Neural progenitor cell (in vitro differentiated cells): ENCODE data around the gene BCAN. TPM values are rescaled to one million over a fixed set of nuclear protein-coding genes. Genes with fewer than 3 reads are reported as not detected.
A peak's percentile ranks its signal among the peaks of the same experiment; 100 is the strongest.

Source experiments
- DNase-seq: peaks from one replicate; pipeline ENCODE4 v3.0.0-alpha.2; 2016; ENCODE audit warnings: low spot score
- H2AFZ ChIP-seq: fragments of 200-600 bp; sonication (generic); replicated peaks from 2 replicates; pipeline ENCODE4 v1.6.1; 2016; ENCODE audit warnings: antibody characterized with exemption
- H3F3A ChIP-seq: fragments of 200-600 bp; sonication (generic); 2 replicates; pipeline ENCODE4 v1.6.1; 2016; ENCODE audit warnings: antibody characterized with exemption, low read depth
- H3K27ac ChIP-seq: fragments of 200-600 bp; sonication (generic); 2 replicates; pipeline ENCODE4 v1.5.1; 2016; ENCODE audit warnings: mild to moderate bottlenecking
- H3K27me3 ChIP-seq: fragments of 200-600 bp; sonication (generic); 2 replicates; pipeline ENCODE4 v1.6.1; 2016; ENCODE audit warnings: mild to moderate bottlenecking, moderate library complexity
- H3K36me3 ChIP-seq: fragments of 200-600 bp; sonication (generic); 2 replicates; pipeline ENCODE4 v1.5.1; 2016
- H3K4me1 ChIP-seq: fragments of 200-600 bp; sonication (generic); 2 replicates; pipeline ENCODE4 v1.6.1; 2016; ENCODE audit warnings: mixed run types
- H3K4me2 ChIP-seq: fragments of 200-600 bp; sonication (generic); 2 replicates; pipeline ENCODE4 v1.6.1; 2016
- H3K4me3 ChIP-seq: fragments of 200-600 bp; sonication (generic); 2 replicates; pipeline ENCODE4 v1.5.1; 2016
- H3K79me2 ChIP-seq: fragments of 200-600 bp; sonication (generic); 2 replicates; pipeline ENCODE4 v1.6.1; 2016; ENCODE audit warnings: low read depth
- H3K9ac ChIP-seq: fragments of 200-600 bp; sonication (generic); 2 replicates; pipeline ENCODE4 v1.6.1; 2016
- H3K9me3 ChIP-seq: fragments of 200-600 bp; sonication (generic); 2 replicates; pipeline ENCODE4 v1.5.1; 2016; ENCODE audit warnings: low read depth
- H4K20me1 ChIP-seq: fragments of 200-600 bp; sonication (generic); 2 replicates; pipeline ENCODE4 v1.6.1; 2016; ENCODE audit warnings: low read depth
- H3K27ac Mint-ChIP-seq: 3 replicates; pipeline ENCODE4 v1.8.0; 2021; ENCODE audit warnings: mixed read lengths
- H3K27me3 Mint-ChIP-seq: 2 replicates; pipeline ENCODE4 v1.8.0; 2022; ENCODE audit warnings: low read depth, mild to moderate bottlenecking, inconsistent platforms, moderate library complexity, mixed read lengths; ENCODE audit not compliant: insufficient read depth
- H3K36me3 Mint-ChIP-seq: 3 replicates; pipeline ENCODE4 v1.8.0; 2021; ENCODE audit warnings: mixed read lengths
- H3K4me1 Mint-ChIP-seq: 3 replicates; pipeline ENCODE4 v1.8.0; 2021; ENCODE audit warnings: mixed read lengths
- H3K4me3 Mint-ChIP-seq: 3 replicates; pipeline ENCODE4 v1.8.0; 2021; ENCODE audit warnings: mild to moderate bottlenecking, moderate library complexity, mixed read lengths
- H3K9me3 Mint-ChIP-seq: 3 replicates; pipeline ENCODE4 v1.8.0; 2020; ENCODE audit warnings: mixed read lengths
- EZH2 ChIP-seq: fragments of 200-600 bp; sonication (generic); IDR thresholded peaks from 2 replicates; pipeline ENCODE4 v1.6.1; 2017; ENCODE audit warnings: antibody characterized with exemption, mild to moderate bottlenecking, moderate library complexity
- EZH2phosphoT487 ChIP-seq: fragments of 200-600 bp; sonication (generic); IDR thresholded peaks from 2 replicates; pipeline ENCODE4 v1.6.1; 2017; ENCODE audit warnings: antibody characterized with exemption
- total RNA-seq: library from RNA; depleted of rRNA; stranded (reverse); fragments of >200 nt; gene quantifications from 2 replicates; pipeline ENCODE4 v1.2.3, GENCODE V29; 2015; ENCODE audit warnings: low replicate concordance
- TF ChIP-seq, protein P1 (sequence below): fragments of 200-600 bp; sonication (generic); IDR thresholded peaks from 2 replicates; pipeline ENCODE4 v1.5.1; 2017; ENCODE audit warnings: antibody characterized with exemption, mild to moderate bottlenecking

Gene BCAN
- total RNA-seq, 1 donor from 2014 or later: not detected

- Histone ChIP-seq H2AFZ (no peak overlapping the region), H3K27me3 (peaks cover 100% of the 10 kb centered on the region), H3K4me3 (no peak overlapping the region), H3K9me3 (no peaks in the 10 kb centered on the region), H3K4me2 (no peak overlapping the region), H3K79me2 (no peaks in the 10 kb centered on the region), H3F3A (peaks cover 35% of the 10 kb centered on the region), H3K9ac (no peak overlapping the region), H3K4me1 (peaks cover 15% of the 10 kb centered on the region), H3K27ac (no peak overlapping the region), H3K36me3 (no peaks in the 10 kb centered on the region), H4K20me1 (peaks cover 48% of the 10 kb centered on the region)
- H3K4me1 Mint-ChIP-seq: peaks cover 26% of the 10 kb centered on the region
- TF ChIP-seq EZH2phosphoT487: no peak
- no peak for TF ChIP-seq EZH2
- TF ChIP-seq, protein P1, sequence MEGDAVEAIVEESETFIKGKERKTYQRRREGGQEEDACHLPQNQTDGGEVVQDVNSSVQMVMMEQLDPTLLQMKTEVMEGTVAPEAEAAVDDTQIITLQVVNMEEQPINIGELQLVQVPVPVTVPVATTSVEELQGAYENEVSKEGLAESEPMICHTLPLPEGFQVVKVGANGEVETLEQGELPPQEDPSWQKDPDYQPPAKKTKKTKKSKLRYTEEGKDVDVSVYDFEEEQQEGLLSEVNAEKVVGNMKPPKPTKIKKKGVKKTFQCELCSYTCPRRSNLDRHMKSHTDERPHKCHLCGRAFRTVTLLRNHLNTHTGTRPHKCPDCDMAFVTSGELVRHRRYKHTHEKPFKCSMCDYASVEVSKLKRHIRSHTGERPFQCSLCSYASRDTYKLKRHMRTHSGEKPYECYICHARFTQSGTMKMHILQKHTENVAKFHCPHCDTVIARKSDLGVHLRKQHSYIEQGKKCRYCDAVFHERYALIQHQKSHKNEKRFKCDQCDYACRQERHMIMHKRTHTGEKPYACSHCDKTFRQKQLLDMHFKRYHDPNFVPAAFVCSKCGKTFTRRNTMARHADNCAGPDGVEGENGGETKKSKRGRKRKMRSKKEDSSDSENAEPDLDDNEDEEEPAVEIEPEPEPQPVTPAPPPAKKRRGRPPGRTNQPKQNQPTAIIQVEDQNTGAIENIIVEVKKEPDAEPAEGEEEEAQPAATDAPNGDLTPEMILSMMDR: no peak
- H3K27ac Mint-ChIP-seq: no peak overlapping the region
- no peak for DNase-seq
- H3K27me3 Mint-ChIP-seq: peaks cover 45% of the 10 kb centered on the region
- no peaks in the 10 kb centered on the region for H3K36me3 Mint-ChIP-seq
- no peaks in the 10 kb centered on the region for H3K9me3 Mint-ChIP-seq
- no peak overlapping the region for H3K4me3 Mint-ChIP-seq
Observed at GRCh38 chr1:156644146-156644545, 2.2 kb downstream of the BCAN start.

GRCh38 chr1:156644640-156645039 is 2.7 kb downstream of the BCAN start:
- Mint-ChIP-seq H3K27me3 (peaks cover 45% of the 10 kb centered on the region), H3K4me3 (peak overlapping the region; percentile 66), H3K9me3 (no peaks in the 10 kb centered on the region), H3K4me1 (peaks cover 22% of the 10 kb centered on the region), H3K27ac (no peak overlapping the region), H3K36me3 (no peaks in the 10 kb centered on the region)
- no peaks in the 10 kb centered on the region for H3K36me3 ChIP-seq
- no peak overlapping the region for H3K4me3 ChIP-seq
- H3K4me1 ChIP-seq: peaks cover 10% of the 10 kb centered on the region
- TF ChIP-seq EZH2phosphoT487: no peak
- TF ChIP-seq, protein P1: no peak
- no peak for TF ChIP-seq EZH2
- H3K27me3 ChIP-seq: peaks cover 100% of the 10 kb centered on the region
- H3K27ac ChIP-seq: no peak overlapping the region
- no peaks in the 10 kb centered on the region for H3K79me2 ChIP-seq
- no peaks in the 10 kb centered on the region for H3K9me3 ChIP-seq
- peaks cover 31% of the 10 kb centered on the region for H3F3A ChIP-seq
- no peak overlapping the region for H2AFZ ChIP-seq
- no peak for DNase-seq
- no peak overlapping the region for H3K9ac ChIP-seq
- no peak overlapping the region for H3K4me2 ChIP-seq
- H4K20me1 ChIP-seq: peaks cover 43% of the 10 kb centered on the region

- H3K9ac ChIP-seq: no peak overlapping the region
- no peaks in the 10 kb centered on the region for H3K9me3 ChIP-seq
- no peak for DNase-seq
- TF ChIP-seq, protein P1: no peak
- TF ChIP-seq EZH2phosphoT487 (no peak), EZH2 (no peak)
- peak overlapping the region; percentile 66 for H3K4me3 Mint-ChIP-seq
- H2AFZ ChIP-seq: no peak overlapping the region
- H3K4me1 ChIP-seq: peaks cover 6% of the 10 kb centered on the region
- no peaks in the 10 kb centered on the region for H3K36me3 Mint-ChIP-seq
- H3K4me3 ChIP-seq: no peak overlapping the region
- H3K79me2 ChIP-seq: no peaks in the 10 kb centered on the region
- no peaks in the 10 kb centered on the region for H3K36me3 ChIP-seq
- H3K27ac Mint-ChIP-seq: no peak overlapping the region
- no peaks in the 10 kb centered on the region for H3K9me3 Mint-ChIP-seq
- no peak overlapping the region for H3K4me2 ChIP-seq
- H3K27me3 Mint-ChIP-seq: peaks cover 48% of the 10 kb centered on the region
- H3K27me3 ChIP-seq: peaks cover 100% of the 10 kb centered on the region
- H3F3A ChIP-seq: peaks cover 27% of the 10 kb centered on the region
- peaks cover 39% of the 10 kb centered on the region for H4K20me1 ChIP-seq
- peaks cover 17% of the 10 kb centered on the region for H3K4me1 Mint-ChIP-seq
- no peak overlapping the region for H3K27ac ChIP-seq
Observed at GRCh38 chr1:156645056-156645455, 3.1 kb downstream of the BCAN start.
